Measurements from ENCODE around the gene HIP1R.

Gene HIP1R

DNA sequence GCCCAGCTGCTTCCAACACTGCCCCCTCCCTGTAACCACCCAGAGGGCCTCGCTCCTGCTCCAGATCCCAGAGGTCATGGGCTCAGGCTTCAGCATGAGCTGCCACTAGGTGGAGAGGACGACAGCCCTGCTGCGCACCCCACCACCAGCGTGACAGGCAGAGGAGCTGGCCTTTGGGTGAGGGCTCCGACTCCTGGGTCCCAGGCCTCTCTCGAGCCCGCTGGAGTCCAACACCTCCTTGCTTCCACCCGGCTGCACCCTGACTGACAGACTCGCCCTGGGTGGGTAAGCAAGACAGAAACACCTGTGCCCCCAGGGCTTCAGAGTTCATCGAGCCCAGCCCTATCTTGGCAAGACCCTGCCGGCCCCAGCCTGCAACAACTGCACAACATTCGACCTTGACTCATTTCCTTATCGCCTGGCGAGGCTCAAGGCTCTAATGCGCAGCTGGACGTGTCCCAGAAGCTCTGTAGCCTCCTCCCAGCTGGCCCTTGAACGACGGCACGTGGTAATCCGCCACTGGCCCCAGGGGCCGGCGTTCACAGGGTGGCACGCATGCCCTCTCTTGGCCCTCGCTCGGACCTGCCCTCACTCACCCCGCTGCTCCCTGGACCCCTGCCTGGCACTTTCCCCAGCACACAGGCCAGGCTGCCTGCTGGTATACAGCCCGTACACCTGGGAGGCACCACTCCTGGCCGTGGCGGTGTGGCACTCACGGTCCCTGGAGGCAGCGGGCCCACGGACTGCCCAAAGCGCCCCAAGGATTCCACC lies 32.6 kb downstream of the HIP1R start:
- TF ChIP-seq EGR1 (IDR thresholded peaks at IDR 0.05), result no peak
- TF ChIP-seq, protein P1, sequence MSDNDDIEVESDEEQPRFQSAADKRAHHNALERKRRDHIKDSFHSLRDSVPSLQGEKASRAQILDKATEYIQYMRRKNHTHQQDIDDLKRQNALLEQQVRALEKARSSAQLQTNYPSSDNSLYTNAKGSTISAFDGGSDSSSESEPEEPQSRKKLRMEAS (IDR thresholded peaks at IDR 0.05), result no peak
- TF ChIP-seq CEBPB (IDR thresholded peaks at IDR 0.05), result no peak
- no peak for TF ChIP-seq USF1 (IDR thresholded peaks at IDR 0.05)
- TF ChIP-seq ZBTB7A (IDR thresholded peaks at IDR 0.05; ENCODE audit: low read depth), result no peak
- TF ChIP-seq CREB1 (IDR thresholded peaks at IDR 0.05; ENCODE audit: low read depth), result no peak
- TF ChIP-seq NFIC (IDR thresholded peaks at IDR 0.05), result no peak
- no peak for TF ChIP-seq TAF1 (IDR thresholded peaks at IDR 0.05; ENCODE audit: low read depth)
- no peak for TF ChIP-seq RAD21 (IDR thresholded peaks at IDR 0.05; ENCODE audit: low read depth)
- TF ChIP-seq FOXM1 (IDR thresholded peaks at IDR 0.05; ENCODE audit: borderline replicate concordance, low read depth), result no peak
- TF ChIP-seq TEAD4 (IDR thresholded peaks at IDR 0.05), result no peak

DNA sequence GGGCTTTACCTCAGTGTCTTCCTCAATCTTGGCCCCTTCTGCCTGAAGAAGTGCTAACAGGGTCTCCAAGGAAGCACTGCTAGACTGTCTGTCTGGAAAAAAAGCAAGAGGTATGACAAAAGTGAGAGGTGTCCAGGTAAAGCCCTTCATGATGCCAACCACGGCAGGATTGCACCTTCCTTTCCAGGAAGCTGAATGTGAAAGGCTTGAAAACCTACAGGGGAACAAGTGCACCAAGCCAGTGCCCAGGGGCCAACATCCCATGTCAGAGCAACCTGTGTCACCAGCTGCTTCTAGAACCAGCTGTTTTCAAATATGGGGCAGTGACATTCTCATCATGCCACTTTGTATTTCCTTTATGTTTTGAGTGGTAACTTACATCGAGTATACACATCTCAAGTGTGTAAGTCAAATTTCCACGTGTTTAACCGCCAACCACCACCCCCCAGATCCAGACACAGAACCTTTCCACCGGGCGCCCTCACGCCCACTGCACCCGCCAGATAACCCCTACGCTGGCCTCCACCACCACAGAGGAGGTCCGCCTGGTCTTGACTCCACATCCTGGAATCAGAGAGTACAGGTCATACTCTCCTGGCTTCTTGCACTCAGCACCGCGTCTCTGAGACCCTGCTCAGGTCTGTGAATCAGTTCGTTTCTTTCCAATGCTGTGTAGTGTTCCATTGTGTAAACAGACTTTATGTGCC lies 33.4 kb downstream of the HIP1R start:
- TF ChIP-seq REST (IDR thresholded peaks at IDR 0.05; ENCODE audit: low read depth), result no peak
- TF ChIP-seq EGR1 (IDR thresholded peaks at IDR 0.05), result no peak
- TF ChIP-seq TEAD4 (IDR thresholded peaks at IDR 0.05), result no peak
- no peak for TF ChIP-seq EP300 (IDR thresholded peaks at IDR 0.05; ENCODE audit: borderline replicate concordance)
- no peak for TF ChIP-seq NFIC (IDR thresholded peaks at IDR 0.05)

GRCh38 chr12:122869207-122869973 lies 34.1 kb downstream of the HIP1R start:
- TF ChIP-seq NFIC (IDR thresholded peaks at IDR 0.05) (no peak), ZBTB7A (IDR thresholded peaks at IDR 0.05; ENCODE audit: low read depth) (no peak), EGR1 (IDR thresholded peaks at IDR 0.05) (no peak), FOXM1 (IDR thresholded peaks at IDR 0.05; ENCODE audit: borderline replicate concordance, low read depth) (no peak), USF1 (IDR thresholded peaks at IDR 0.05) (no peak), TEAD4 (IDR thresholded peaks at IDR 0.05) (no peak), CEBPB (IDR thresholded peaks at IDR 0.05) (no peak), CREB1 (IDR thresholded peaks at IDR 0.05; ENCODE audit: low read depth) (no peak), EP300 (IDR thresholded peaks at IDR 0.05; ENCODE audit: borderline replicate concordance) (no peak), YY1 (IDR thresholded peaks at IDR 0.05; ENCODE audit: low read depth) (no peak), TAF1 (IDR thresholded peaks at IDR 0.05; ENCODE audit: low read depth) (no peak), RAD21 (IDR thresholded peaks at IDR 0.05; ENCODE audit: low read depth) (no peak), TCF12 (IDR thresholded peaks at IDR 0.05; ENCODE audit: low read depth) (no peak), REST (IDR thresholded peaks at IDR 0.05; ENCODE audit: low read depth) (no peak)
- TF ChIP-seq, protein P1 (IDR thresholded peaks at IDR 0.05), result no peak

- TF ChIP-seq NFIC (IDR thresholded peaks at IDR 0.05), result no peak
- TF ChIP-seq, protein P1 (IDR thresholded peaks at IDR 0.05), result no peak
- TF ChIP-seq EP300 (IDR thresholded peaks at IDR 0.05; ENCODE audit: borderline replicate concordance), result no peak
- TF ChIP-seq FOXM1 (IDR thresholded peaks at IDR 0.05; ENCODE audit: borderline replicate concordance, low read depth), result no peak
- no peak for TF ChIP-seq TEAD4 (IDR thresholded peaks at IDR 0.05)
- TF ChIP-seq RAD21 (IDR thresholded peaks at IDR 0.05; ENCODE audit: low read depth), result no peak
- no peak for TF ChIP-seq CREB1 (IDR thresholded peaks at IDR 0.05; ENCODE audit: low read depth)
- no peak for TF ChIP-seq CEBPB (IDR thresholded peaks at IDR 0.05)
- no peak for TF ChIP-seq USF1 (IDR thresholded peaks at IDR 0.05)
- TF ChIP-seq TCF12 (IDR thresholded peaks at IDR 0.05; ENCODE audit: low read depth), result no peak
These were observed 35.0 kb downstream of the HIP1R start for GRCh38 chr12:122870163-122870842.

Data from Ishikawa (cell line).